Measurements from ENCODE around the gene OR3A1.
"Not testable (repeated sequence)": the region's sequence is repeated elsewhere in the genome, so short reads cannot be mapped to it uniquely, and the experiment has no call there.

OR3A1 gene, protein sequence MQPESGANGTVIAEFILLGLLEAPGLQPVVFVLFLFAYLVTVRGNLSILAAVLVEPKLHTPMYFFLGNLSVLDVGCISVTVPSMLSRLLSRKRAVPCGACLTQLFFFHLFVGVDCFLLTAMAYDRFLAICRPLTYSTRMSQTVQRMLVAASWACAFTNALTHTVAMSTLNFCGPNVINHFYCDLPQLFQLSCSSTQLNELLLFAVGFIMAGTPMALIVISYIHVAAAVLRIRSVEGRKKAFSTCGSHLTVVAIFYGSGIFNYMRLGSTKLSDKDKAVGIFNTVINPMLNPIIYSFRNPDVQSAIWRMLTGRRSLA

DNA sequence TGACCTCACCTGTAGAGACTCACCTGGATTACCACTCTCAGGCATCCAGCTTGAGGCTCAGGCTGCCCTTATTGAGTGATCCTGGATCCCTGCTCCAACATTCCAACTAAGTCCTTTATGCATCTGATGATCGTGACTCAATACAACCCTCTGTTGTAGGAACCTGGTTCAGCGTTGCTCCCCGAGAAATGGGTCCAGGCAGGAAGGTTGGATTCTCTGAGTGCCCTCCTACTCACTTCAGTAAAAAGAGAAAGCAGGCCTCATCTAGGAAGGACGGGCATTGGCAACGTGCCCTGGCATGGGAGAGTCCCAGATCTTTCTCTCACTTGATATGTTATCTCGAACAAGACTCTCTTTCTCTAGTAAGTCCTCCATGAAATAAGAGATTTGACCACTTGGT is at the start of gene OR3A1:
Gene OR3A1 (minus strand): TSS at position 101 of the 400 bp plus-strand sequence. CDS start 5,778 bp downstream, outside the sequence.
- Histone ChIP-seq H3K9ac (ENCODE audit: low read length in 2 of 2) (no peak within 1 kb of the TSS), H3K4me3 (ENCODE audit: low read length in 2 of 2) (no peak within 1 kb of the TSS), H3K27me3 (ENCODE audit: control insufficient read depth in 1 of 2, insufficient read depth in 2 of 2, low read length in 2 of 2) (no peaks in the 10 kb centered on the region), H3K4me1 (ENCODE audit: control insufficient read depth, insufficient read depth, low read length) (no peaks in the 10 kb centered on the region), H3K36me3 (ENCODE audit: control insufficient read depth in 2 of 2, insufficient read depth in 2 of 2, low read length in 2 of 2) (no peaks in the 10 kb centered on the region), H3K27ac (ENCODE audit: low read length) (no peak within 1 kb of the TSS), H3K9me3 (ENCODE audit: control insufficient read depth in 2 of 2, low read length in 2 of 2) (no peaks in the 10 kb centered on the region)

DNA sequence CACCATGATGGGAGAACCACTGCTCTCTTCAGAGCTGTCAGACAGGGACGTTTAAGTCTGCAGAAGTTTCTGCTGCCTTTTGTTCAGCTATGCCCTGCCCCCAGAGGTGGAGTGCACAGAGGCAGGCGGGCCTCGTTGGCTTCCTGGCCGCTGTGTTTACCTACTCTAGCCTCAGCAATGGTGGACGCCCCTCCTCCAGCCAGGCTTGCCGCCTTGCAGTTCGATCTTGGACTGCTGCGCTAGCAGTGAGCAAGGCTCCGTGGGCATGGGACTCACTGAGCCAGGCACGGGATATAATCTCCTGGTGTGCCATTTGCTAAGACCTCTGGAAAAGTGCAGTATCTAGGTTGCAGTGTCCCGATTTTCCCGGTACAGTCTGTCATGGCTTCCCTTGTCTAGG is 44.6 kb upstream of the OR3A1 start:
- H3K9me3 ChIP-seq (ENCODE audit: control insufficient read depth in 2 of 2, low read length in 2 of 2); H3K4me1 ChIP-seq (ENCODE audit: control insufficient read depth, insufficient read depth, low read length); H3K27ac ChIP-seq (ENCODE audit: low read length); H3K27me3 ChIP-seq (ENCODE audit: control insufficient read depth in 1 of 2, insufficient read depth in 2 of 2, low read length in 2 of 2); H3K36me3 ChIP-seq (ENCODE audit: control insufficient read depth in 2 of 2, insufficient read depth in 2 of 2, low read length in 2 of 2); H3K4me3 ChIP-seq (ENCODE audit: low read length in 2 of 2); H3K9ac ChIP-seq (ENCODE audit: low read length in 2 of 2): not testable (repeated sequence)

DNA sequence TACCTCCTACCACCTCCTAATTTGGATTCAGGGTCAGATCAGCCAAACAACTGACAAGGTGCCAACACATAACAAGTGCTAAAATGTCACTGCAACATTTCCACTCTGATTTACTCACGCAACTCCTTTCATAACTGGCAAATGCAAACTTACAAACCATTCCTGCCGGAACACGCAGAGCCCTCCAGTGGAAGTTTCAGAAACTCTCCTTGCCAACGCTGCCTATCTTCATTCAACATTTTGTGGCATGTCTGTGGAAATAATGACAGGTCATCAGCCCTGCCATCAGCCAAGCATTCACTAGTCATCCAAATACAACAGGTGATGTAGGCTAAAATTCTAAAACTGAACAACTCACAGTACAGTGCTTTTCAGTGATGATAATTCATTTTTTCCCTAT is 37.7 kb upstream of the OR3A1 start:
- Histone ChIP-seq H3K4me1 (ENCODE audit: control insufficient read depth, insufficient read depth, low read length) (no peaks in the 10 kb centered on the region), H3K9me3 (ENCODE audit: control insufficient read depth in 2 of 2, low read length in 2 of 2) (no peaks in the 10 kb centered on the region), H3K36me3 (ENCODE audit: control insufficient read depth in 2 of 2, insufficient read depth in 2 of 2, low read length in 2 of 2) (no peaks in the 10 kb centered on the region), H3K27me3 (ENCODE audit: control insufficient read depth in 1 of 2, insufficient read depth in 2 of 2, low read length in 2 of 2) (no peaks in the 10 kb centered on the region), H3K4me3 (ENCODE audit: low read length in 2 of 2) (no peak overlapping the region), H3K27ac (ENCODE audit: low read length) (no peak overlapping the region), H3K9ac (ENCODE audit: low read length in 2 of 2) (no peak overlapping the region)

DNA sequence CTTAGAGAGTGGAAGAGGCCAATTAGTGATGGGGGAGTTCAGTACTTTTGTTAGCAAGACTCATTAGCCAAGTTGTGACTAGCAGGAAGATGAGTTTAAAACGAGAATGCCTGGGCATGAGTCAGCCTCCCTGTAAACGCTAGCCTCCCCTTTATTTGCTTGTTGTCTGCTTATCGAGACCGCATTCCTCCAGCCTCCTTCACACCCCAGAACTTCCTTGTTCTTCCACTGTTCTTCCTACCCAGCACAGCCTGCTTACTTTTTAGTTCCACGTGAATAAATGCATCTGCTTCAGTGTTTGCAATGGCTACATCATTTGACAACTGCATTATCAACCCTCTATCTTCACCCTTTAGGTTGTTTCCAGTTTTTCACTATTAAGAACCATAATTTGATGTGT is 20.2 kb upstream of the OR3A1 start:
- H3K27ac ChIP-seq (ENCODE audit: low read length): no peak overlapping the region
- no peaks in the 10 kb centered on the region for H3K36me3 ChIP-seq (ENCODE audit: control insufficient read depth in 2 of 2, insufficient read depth in 2 of 2, low read length in 2 of 2)
- no peaks in the 10 kb centered on the region for H3K27me3 ChIP-seq (ENCODE audit: control insufficient read depth in 1 of 2, insufficient read depth in 2 of 2, low read length in 2 of 2)
- no peak overlapping the region for H3K9ac ChIP-seq (ENCODE audit: low read length in 2 of 2)
- no peak overlapping the region for H3K4me3 ChIP-seq (ENCODE audit: low read length in 2 of 2)
- H3K9me3 ChIP-seq (ENCODE audit: control insufficient read depth in 2 of 2, low read length in 2 of 2): no peaks in the 10 kb centered on the region
- H3K4me1 ChIP-seq (ENCODE audit: control insufficient read depth, insufficient read depth, low read length): no peaks in the 10 kb centered on the region

DNA sequence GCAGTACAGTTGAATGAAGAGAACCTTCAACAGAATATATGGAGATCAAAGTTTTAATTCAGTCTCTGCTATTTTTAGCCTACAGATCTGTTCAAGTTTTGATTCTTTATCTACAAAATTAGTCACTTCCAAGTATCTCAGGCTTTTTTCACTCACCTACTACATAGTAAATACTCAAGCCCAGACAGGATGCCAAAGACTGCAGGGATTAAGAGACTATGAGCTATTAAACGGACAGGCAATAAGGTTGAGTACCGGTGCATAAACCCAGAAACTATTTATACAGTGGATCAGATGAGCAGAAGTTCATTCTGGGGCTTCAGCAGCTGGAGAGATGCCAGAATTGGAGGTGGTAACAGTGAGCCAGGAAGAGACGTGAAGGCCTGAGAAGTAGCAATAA is 18.7 kb upstream of the OR3A1 start:
- no peak overlapping the region for H3K27ac ChIP-seq (ENCODE audit: low read length)
- no peak overlapping the region for H3K9ac ChIP-seq (ENCODE audit: low read length in 2 of 2)
- H3K4me1 ChIP-seq (ENCODE audit: control insufficient read depth, insufficient read depth, low read length): no peaks in the 10 kb centered on the region
- no peaks in the 10 kb centered on the region for H3K27me3 ChIP-seq (ENCODE audit: control insufficient read depth in 1 of 2, insufficient read depth in 2 of 2, low read length in 2 of 2)
- H3K36me3 ChIP-seq (ENCODE audit: control insufficient read depth in 2 of 2, insufficient read depth in 2 of 2, low read length in 2 of 2): no peaks in the 10 kb centered on the region
- H3K4me3 ChIP-seq (ENCODE audit: low read length in 2 of 2): no peak overlapping the region
- H3K9me3 ChIP-seq (ENCODE audit: control insufficient read depth in 2 of 2, low read length in 2 of 2): no peaks in the 10 kb centered on the region

DNA sequence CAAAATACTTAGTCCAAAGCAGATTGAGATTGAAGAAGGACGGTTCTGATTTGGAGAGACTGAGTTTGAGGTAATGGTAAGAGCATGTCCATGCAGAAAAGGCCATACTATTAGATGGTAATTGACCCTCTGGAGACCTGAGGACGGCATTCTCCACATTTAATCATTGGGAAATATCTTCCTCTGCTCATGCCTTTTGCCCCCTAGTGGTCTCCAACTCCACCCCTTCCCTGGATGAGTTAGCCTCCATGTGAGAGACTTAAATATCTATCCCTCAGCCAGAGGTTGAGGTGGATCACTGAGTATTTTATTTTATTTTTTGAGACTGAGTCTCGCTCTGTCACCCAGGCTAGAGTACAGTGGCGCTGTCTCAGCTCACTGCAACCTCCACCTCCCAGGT is 10.4 kb upstream of the OR3A1 start:
- no peaks in the 10 kb centered on the region for H3K36me3 ChIP-seq (ENCODE audit: control insufficient read depth in 2 of 2, insufficient read depth in 2 of 2, low read length in 2 of 2)
- no peak overlapping the region for H3K9ac ChIP-seq (ENCODE audit: low read length in 2 of 2)
- H3K27ac ChIP-seq (ENCODE audit: low read length): no peak overlapping the region
- H3K4me3 ChIP-seq (ENCODE audit: low read length in 2 of 2): no peak overlapping the region
- no peaks in the 10 kb centered on the region for H3K9me3 ChIP-seq (ENCODE audit: control insufficient read depth in 2 of 2, low read length in 2 of 2)
- peaks cover 0 to 7% of the 10 kb centered on the region in 2 donors for H3K27me3 ChIP-seq (ENCODE audit: control insufficient read depth in 1 of 2, insufficient read depth in 2 of 2, low read length in 2 of 2)
- no peaks in the 10 kb centered on the region for H3K4me1 ChIP-seq (ENCODE audit: control insufficient read depth, insufficient read depth, low read length)

DNA sequence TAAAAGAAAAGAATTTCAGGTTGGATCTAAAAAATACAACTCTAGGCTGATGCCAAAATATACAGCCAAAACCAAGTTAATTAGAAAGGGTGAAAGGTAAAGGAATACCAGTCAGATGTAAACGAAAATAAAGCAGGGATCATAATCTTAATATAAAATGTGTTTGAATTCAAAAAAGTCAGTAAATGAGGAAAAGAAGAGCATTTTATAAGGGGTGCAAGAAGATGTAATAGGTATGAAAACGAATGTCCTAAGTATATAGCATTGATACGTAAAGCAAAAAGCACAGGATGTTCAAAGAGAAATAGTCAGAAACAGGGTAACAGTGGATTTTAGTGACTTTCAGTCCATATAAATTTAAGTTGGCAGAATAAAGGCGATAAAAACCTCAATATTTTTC is 2.5 kb downstream of the OR3A1 start:
- Histone ChIP-seq H3K27me3 (ENCODE audit: control insufficient read depth in 1 of 2, insufficient read depth in 2 of 2, low read length in 2 of 2) (peaks cover 0 to 3% of the 10 kb centered on the region in 2 donors), H3K36me3 (ENCODE audit: control insufficient read depth in 2 of 2, insufficient read depth in 2 of 2, low read length in 2 of 2) (no peaks in the 10 kb centered on the region), H3K4me3 (ENCODE audit: low read length in 2 of 2) (no peak overlapping the region), H3K9ac (ENCODE audit: low read length in 2 of 2) (no peak overlapping the region), H3K9me3 (ENCODE audit: control insufficient read depth in 2 of 2, low read length in 2 of 2) (peaks cover 0 to 3% of the 10 kb centered on the region in 2 donors), H3K27ac (ENCODE audit: low read length) (no peak overlapping the region), H3K4me1 (ENCODE audit: control insufficient read depth, insufficient read depth, low read length) (no peaks in the 10 kb centered on the region)

DNA sequence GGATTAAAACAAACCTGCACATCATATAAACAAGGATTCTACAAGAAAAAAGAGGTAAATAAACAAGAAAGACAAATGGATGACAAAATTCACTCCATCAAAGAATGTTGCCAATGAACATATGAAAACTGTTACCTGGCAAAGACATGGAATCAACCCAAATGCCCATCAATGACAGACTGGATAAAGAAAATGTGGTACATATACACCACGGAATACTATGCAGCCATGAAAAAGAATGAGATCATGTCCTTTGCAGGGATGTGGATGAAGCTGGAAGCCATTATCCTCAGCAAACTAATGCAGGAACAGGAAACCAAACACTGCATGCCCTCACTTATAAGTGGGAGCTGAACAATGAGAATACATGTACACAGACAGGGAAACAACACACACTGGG is 4.6 kb downstream of the OR3A1 start:
- not testable (repeated sequence) for H3K9me3 ChIP-seq (ENCODE audit: control insufficient read depth in 2 of 2, low read length in 2 of 2); H3K4me1 ChIP-seq (ENCODE audit: control insufficient read depth, insufficient read depth, low read length)

DNA sequence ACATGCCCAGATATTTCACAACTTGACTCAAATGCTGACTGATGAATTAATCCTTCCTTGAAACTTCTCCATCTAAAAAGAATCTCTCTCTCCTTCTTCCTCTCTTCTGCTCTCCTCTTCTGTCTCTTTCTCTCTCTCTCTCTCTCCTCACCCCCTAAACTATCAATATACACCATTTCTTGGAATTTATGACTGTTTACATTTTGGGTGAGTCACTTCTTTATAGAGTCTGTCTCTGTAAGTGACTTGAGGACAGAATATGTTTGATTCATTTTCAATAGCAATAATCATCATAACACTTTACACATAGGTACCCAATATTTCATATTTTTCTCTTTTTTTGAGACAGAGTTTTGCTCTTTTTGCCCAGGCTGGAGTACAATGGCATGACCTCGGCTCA is 15.3 kb downstream of the OR3A1 start:
- H3K4me1 ChIP-seq (ENCODE audit: control insufficient read depth, insufficient read depth, low read length): no peaks in the 10 kb centered on the region
- H3K27ac ChIP-seq (ENCODE audit: low read length): no peak overlapping the region
- H3K4me3 ChIP-seq (ENCODE audit: low read length in 2 of 2): no peak overlapping the region
- H3K27me3 ChIP-seq (ENCODE audit: control insufficient read depth in 1 of 2, insufficient read depth in 2 of 2, low read length in 2 of 2): no peaks in the 10 kb centered on the region
- H3K9ac ChIP-seq (ENCODE audit: low read length in 2 of 2): no peak overlapping the region
- H3K36me3 ChIP-seq (ENCODE audit: control insufficient read depth in 2 of 2, insufficient read depth in 2 of 2, low read length in 2 of 2): no peaks in the 10 kb centered on the region
- H3K9me3 ChIP-seq (ENCODE audit: control insufficient read depth in 2 of 2, low read length in 2 of 2): no peaks in the 10 kb centered on the region

More for the DNA sequence above, 4.6 kb downstream of the OR3A1 start:
- not testable (repeated sequence) for H3K27me3 ChIP-seq (ENCODE audit: control insufficient read depth in 1 of 2, insufficient read depth in 2 of 2, low read length in 2 of 2); H3K4me3 ChIP-seq (ENCODE audit: low read length in 2 of 2); H3K27ac ChIP-seq (ENCODE audit: low read length); H3K36me3 ChIP-seq (ENCODE audit: control insufficient read depth in 2 of 2, insufficient read depth in 2 of 2, low read length in 2 of 2); H3K9ac ChIP-seq (ENCODE audit: low read length in 2 of 2)

DNA sequence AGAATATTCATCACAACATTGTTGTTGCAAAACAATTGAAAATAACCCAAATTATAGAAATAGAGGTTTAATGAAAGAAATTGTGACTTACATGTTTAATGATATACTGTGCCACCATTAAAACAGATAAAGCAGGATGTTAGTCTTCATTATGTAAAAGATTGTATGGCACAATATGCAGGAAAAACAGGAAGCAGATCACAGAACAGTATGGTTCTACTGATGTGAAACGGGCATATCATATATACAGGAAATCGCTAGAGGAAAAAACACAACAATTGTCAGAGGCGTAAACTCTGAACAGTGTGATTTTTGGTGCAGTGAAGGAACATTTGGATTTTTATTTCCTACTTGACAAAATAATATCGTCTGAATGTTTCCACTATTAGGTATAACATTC is 22.0 kb downstream of the OR3A1 start:
- Histone ChIP-seq H3K27me3 (ENCODE audit: control insufficient read depth in 1 of 2, insufficient read depth in 2 of 2, low read length in 2 of 2) (no peaks in the 10 kb centered on the region), H3K9ac (ENCODE audit: low read length in 2 of 2) (no peak overlapping the region), H3K9me3 (ENCODE audit: control insufficient read depth in 2 of 2, low read length in 2 of 2) (peaks cover 0 to under 1% of the 10 kb centered on the region in 2 donors)

DNA sequence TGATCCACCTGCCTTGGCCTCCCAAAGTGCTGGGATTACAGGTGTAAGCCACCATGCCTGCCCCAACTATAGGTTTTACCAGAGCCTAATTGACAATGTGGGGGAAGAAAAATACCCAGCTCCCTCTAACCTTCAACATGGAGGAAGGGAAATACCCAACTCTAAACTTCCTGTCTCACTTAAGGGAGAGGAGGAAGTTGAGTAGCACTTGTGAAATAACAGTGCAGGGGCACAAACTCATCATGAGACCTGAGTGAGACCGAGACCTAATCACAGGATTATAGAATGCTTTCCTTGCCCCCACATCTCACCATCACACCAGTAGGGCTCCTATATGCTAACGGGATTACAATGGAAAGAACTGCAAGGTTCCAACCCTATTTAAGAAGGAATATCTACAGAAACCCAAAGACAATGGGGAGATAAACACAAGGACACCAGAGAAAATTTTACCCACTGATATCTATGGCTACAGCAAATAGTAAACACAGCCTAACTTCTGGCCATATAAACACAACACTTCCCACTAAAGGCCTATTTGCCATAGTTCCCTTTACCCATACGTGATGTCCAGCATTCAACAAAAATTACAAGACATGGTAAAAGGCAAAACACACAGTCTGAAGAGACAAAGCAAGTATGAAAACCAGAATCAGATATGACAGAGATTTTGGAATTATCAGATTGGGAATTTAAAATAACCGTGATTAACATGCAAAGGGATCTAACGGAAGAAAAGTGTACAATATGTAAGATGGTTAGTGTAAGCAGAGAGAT is 26.9 kb downstream of the OR3A1 start:
- H3K4me3 ChIP-seq (ENCODE audit: low read length in 2 of 2): no peak overlapping the region
- H3K27ac ChIP-seq (ENCODE audit: low read length): no peak overlapping the region
- H3K4me1 ChIP-seq (ENCODE audit: control insufficient read depth, insufficient read depth, low read length): no peaks in the 10 kb centered on the region
- no peak overlapping the region for H3K9ac ChIP-seq (ENCODE audit: low read length in 2 of 2)
- no peaks in the 10 kb centered on the region for H3K36me3 ChIP-seq (ENCODE audit: control insufficient read depth in 2 of 2, insufficient read depth in 2 of 2, low read length in 2 of 2)
- H3K27me3 ChIP-seq (ENCODE audit: control insufficient read depth in 1 of 2, insufficient read depth in 2 of 2, low read length in 2 of 2): peaks cover 0 to 2% of the 10 kb centered on the region in 2 donors
- H3K9me3 ChIP-seq (ENCODE audit: control insufficient read depth in 2 of 2, low read length in 2 of 2): peaks cover 3% of the 10 kb centered on the region in 2 donors

More for the DNA sequence above, 22.0 kb downstream of the OR3A1 start:
- Histone ChIP-seq H3K4me3 (ENCODE audit: low read length in 2 of 2) (no peak overlapping the region), H3K4me1 (ENCODE audit: control insufficient read depth, insufficient read depth, low read length) (no peaks in the 10 kb centered on the region), H3K36me3 (ENCODE audit: control insufficient read depth in 2 of 2, insufficient read depth in 2 of 2, low read length in 2 of 2) (no peaks in the 10 kb centered on the region), H3K27ac (ENCODE audit: low read length) (no peak overlapping the region)

Data from stomach smooth muscle (tissue), 2 donors.